ENCODE data around the gene YES1. TPM values are rescaled to one million over a fixed set of nuclear protein-coding genes. Genes with fewer than 3 reads are reported as not detected.

Gene YES1
- total and polyA plus RNA-seq, 2 of the 13 experiments (the other 11 are each of a cell fraction or from before 2014, with no cell fraction given), result 17.2 to 70.8 TPM

GRCh38 chr18:812376-813171 is 532 bp upstream of the YES1 start (continued):
- TF ChIP-seq NCOA2 (CRISPR knock-in tag; IDR thresholded peaks at IDR 0.05), result no peak
- TF ChIP-seq ESRRA (CRISPR knock-in tag; IDR thresholded peaks at IDR 0.05; ENCODE audit: low read depth), result no peak
- TF ChIP-seq KAT8 (CRISPR knock-in tag; IDR thresholded peaks at IDR 0.05), result peak; percentile 74; the same call in 1 of the 2 replicates
- no peak for TF ChIP-seq ZNF382 (CRISPR knock-in tag; IDR thresholded peaks at IDR 0.05; ENCODE audit: borderline replicate concordance)
- no peak for TF ChIP-seq THYN1 (CRISPR knock-in tag; IDR thresholded peaks at IDR 0.05; ENCODE audit: borderline replicate concordance, low read depth)
- peak; percentile 78 for TF ChIP-seq POLR2G (IDR thresholded peaks at IDR 0.05; ENCODE audit: low read depth, low read length)
- no peak for TF ChIP-seq ZNF451 (CRISPR knock-in tag; IDR thresholded peaks at IDR 0.05)
- TF ChIP-seq ZNF75D (CRISPR knock-in tag; IDR thresholded peaks at IDR 0.05; ENCODE audit: borderline replicate concordance), result no peak
- TF ChIP-seq ZC3H4 (CRISPR knock-in tag; IDR thresholded peaks at IDR 0.05; ENCODE audit: borderline replicate concordance), result peak; percentile 37; the same call in 1 of the 2 replicates
- TF ChIP-seq NFE2L2 (IDR thresholded peaks at IDR 0.05; ENCODE audit: low read length), result no peak
- peak; percentile 30; the same call in 1 of the 2 replicates for TF ChIP-seq TFDP1 (CRISPR knock-in tag; IDR thresholded peaks at IDR 0.05; ENCODE audit: borderline replicate concordance)
- no peak for TF ChIP-seq GFI1 (CRISPR knock-in tag; IDR thresholded peaks at IDR 0.05; ENCODE audit: borderline replicate concordance)
- no peak for TF ChIP-seq ATF7 (IDR thresholded peaks at IDR 0.05)
- TF ChIP-seq ATF7 (CRISPR knock-in tag; IDR thresholded peaks at IDR 0.05), result no peak
- no peak; the same call in 1 of the 2 replicates for TF ChIP-seq ZSCAN25 (CRISPR knock-in tag; IDR thresholded peaks at IDR 0.05)
- no peak for TF ChIP-seq JARID2 (CRISPR knock-in tag; IDR thresholded peaks at IDR 0.05; ENCODE audit: insufficient replicate concordance)
- no peak for TF ChIP-seq CAMTA2 (CRISPR knock-in tag; IDR thresholded peaks at IDR 0.05; ENCODE audit: borderline replicate concordance)
- TF ChIP-seq ZNF775 (CRISPR knock-in tag; IDR thresholded peaks at IDR 0.05; ENCODE audit: borderline replicate concordance), result no peak
- 0 out of 2 replicates have a peak, but pooled peaks have one; percentile 4 for TF ChIP-seq ZNF414 (CRISPR knock-in tag; IDR thresholded peaks at IDR 0.05)
- TF ChIP-seq, protein P1, sequence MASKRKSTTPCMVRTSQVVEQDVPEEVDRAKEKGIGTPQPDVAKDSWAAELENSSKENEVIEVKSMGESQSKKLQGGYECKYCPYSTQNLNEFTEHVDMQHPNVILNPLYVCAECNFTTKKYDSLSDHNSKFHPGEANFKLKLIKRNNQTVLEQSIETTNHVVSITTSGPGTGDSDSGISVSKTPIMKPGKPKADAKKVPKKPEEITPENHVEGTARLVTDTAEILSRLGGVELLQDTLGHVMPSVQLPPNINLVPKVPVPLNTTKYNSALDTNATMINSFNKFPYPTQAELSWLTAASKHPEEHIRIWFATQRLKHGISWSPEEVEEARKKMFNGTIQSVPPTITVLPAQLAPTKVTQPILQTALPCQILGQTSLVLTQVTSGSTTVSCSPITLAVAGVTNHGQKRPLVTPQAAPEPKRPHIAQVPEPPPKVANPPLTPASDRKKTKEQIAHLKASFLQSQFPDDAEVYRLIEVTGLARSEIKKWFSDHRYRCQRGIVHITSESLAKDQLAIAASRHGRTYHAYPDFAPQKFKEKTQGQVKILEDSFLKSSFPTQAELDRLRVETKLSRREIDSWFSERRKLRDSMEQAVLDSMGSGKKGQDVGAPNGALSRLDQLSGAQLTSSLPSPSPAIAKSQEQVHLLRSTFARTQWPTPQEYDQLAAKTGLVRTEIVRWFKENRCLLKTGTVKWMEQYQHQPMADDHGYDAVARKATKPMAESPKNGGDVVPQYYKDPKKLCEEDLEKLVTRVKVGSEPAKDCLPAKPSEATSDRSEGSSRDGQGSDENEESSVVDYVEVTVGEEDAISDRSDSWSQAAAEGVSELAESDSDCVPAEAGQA (IDR thresholded peaks at IDR 0.05; ENCODE audit: low read depth), result peak; percentile 16; the same call in 1 of the 2 replicates
- TF ChIP-seq, protein P1 (CRISPR knock-in tag; IDR thresholded peaks at IDR 0.05; ENCODE audit: borderline replicate concordance), result no peak
- no peak for TF ChIP-seq SIX4 (CRISPR knock-in tag; IDR thresholded peaks at IDR 0.05)
- no peak for TF ChIP-seq JUND (CRISPR knock-in tag; IDR thresholded peaks at IDR 0.05)

All from HepG2 (cell line).